HG03196 (cell line): ENCODE data around the gene C14orf180.

Source experiments
- ATAC-seq: cut with Tn5 transposase; IDR thresholded peaks from one replicate; pipeline ENCODE4 v1.9.1; 2021; ENCODE audit not compliant: unreplicated experiment

Gene C14orf180

DNA sequence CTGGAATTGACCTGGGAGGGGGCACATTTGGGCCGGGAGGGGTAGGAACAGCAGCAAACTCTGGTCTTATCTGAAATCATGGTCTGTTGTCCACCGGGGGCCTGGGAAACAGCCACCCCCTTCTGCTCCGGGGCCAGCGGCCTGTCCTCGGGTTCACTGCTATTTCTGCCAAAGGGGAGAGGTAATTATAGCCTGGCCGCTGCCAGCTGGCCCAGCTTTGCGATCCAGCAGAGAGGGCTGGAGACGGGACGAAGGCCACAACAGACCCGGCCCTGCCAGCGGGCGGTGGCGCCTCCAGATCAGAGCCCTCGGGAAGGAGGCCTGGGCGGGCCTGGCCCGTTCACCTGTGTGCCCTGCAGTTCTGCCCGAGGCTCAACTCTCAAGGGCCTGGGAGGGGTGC, at the start of gene C14orf180:
Gene C14orf180, plus strand, starts transcription at position 258 of the 400 bp plus-strand sequence. CDS start 6,667 bp downstream, outside the sequence.
- ATAC-seq = no peak

DNA sequence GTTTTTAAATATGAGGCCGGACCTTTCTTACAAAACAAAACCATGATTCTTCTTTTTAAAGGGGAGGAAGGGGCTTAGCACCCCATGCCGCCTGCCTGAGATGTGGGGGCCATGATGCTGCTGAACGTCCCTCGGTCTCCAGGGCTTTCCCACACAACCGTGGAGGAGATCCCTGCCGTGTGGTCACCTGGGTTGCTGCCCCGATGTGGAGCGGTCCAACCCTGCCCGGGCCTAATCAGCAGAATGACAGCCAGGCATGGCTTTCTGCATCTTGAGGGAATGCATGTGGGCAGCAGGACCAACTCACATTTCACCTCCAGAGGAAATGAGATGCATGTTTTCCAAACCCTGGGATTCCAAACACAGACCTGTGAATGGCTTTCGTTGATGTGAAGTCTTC, 48.9 kb upstream of the C14orf180 start:
- no peak for ATAC-seq

DNA sequence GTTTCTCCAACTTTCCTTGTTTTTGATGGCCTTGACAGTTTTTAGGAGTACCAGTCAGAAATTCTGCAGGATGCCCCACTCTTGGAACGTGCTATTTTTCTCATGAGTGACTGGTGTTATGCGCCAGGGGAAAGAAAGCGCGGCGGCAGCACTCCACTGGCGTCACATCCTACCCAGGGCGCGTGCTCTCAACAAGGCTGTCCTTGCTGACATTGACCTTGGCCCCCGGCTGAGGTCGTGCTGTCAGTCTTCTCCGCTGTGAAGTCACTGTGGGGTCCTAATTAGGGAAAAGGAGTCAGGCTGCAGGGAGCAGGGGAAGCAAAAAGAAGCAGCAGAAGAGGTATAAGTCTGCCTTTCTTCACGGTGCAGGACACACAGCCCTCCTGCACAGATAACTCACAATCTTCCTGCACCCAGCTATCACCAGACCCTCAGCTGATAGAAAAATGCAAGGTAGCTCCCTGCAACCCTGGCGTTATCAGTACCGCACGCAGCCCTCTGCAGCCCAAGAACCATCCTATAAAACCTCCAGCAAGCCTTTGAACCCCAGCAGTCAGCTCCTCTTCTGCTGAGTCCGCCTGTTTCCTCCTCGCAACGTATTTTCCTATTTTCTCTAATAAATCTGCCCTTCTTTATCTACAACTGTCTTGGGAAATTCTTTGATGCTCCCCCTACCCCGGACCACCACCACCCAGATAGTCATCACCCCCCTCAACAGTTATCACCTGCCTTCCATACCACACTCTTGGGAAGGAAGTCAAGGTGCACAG, 48.0 kb upstream of the C14orf180 start:
- ATAC-seq = no peak

GRCh38 chr14:104532191-104532555, 47.4 kb upstream of the C14orf180 start:
- no peak for ATAC-seq

DNA sequence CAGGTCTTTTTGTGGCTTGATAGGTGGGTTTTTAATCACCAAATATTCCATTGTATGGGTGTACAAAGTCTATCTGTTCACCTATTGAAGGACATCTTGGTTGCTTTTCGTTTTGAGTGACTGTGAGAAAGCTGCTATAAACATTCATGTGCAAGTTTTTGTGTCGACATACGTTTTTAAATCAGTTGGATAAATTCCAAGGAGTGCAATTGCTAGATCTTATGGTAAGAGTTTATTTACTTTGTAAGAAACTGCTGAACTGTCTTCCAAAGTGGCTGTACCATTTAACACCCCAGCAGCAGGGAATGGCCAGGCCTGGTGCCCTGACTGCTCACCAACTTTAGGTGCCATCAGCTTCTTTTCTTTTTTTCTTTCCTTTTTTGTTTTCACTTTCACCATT, 45.5 kb upstream of the C14orf180 start:
- no peak for ATAC-seq

GRCh38 chr14:104536942-104537612, 42.5 kb upstream of the C14orf180 start:
- ATAC-seq = no peak

DNA sequence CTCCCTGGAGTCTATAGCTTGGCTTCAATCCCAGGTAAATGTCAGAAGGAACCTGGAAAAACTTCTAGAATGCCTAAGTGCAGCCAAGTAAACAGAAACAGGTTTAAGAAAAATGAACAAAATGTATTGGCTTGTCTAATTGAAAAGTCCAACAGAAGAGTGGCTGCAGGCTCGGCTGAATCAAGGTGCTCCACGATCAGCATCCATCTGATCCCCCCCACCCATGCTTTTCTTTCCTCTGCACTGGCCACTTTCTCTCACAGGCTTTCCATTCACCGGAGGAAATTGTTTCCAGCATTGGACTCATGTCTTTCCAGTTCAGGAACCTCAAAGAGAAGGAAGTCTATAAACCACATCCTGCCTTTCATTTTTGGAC, 42.0 kb upstream of the C14orf180 start:
- ATAC-seq = no peak

GRCh38 chr14:104541905-104542465, 37.6 kb upstream of the C14orf180 start:
- ATAC-seq = no peak

DNA sequence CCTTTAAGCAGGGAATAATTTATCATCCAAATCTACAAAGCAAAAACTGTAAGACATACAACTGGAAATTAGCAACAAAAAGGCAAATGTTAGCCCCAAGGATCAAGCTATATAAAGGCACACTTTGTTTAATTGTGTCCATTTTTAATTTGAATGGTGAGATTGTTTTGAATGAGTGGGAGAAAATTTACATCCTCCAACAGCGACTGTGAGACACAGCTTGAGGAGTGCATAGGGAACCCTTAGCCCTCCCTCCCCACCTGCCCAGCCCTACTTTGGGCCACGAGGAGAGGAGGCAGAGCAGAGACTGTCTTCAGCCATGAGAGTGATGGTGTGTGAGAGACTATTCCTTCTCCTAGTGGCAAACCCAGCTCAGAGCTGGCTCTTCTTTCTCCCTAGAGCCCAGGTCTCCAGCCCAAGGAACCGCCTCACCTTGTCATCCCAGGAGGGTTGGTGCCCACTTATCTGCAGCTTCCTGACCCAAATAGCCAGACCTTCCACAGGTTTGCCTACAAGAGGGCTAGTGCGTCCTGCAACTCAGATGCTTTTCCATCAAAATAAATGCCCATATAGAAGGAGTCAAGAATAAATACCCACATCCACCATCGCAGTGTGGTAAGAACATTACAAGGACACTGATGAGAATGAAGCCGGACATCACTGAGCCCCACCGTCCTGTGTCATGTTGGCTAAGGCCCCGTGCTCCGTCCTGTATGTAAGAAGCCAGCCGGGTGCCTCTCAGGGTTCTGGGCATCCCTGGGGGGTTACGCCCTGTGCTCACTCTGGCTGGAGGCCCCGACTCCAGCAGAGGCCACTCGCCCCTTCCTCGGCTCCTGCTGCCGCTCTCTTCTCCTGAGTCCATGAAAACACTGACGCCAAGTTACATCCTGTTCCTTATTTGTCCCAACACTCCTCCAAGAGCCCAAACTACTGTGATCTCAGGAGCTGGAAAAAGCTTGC, 36.4 kb upstream of the C14orf180 start:
- no peak for ATAC-seq

DNA sequence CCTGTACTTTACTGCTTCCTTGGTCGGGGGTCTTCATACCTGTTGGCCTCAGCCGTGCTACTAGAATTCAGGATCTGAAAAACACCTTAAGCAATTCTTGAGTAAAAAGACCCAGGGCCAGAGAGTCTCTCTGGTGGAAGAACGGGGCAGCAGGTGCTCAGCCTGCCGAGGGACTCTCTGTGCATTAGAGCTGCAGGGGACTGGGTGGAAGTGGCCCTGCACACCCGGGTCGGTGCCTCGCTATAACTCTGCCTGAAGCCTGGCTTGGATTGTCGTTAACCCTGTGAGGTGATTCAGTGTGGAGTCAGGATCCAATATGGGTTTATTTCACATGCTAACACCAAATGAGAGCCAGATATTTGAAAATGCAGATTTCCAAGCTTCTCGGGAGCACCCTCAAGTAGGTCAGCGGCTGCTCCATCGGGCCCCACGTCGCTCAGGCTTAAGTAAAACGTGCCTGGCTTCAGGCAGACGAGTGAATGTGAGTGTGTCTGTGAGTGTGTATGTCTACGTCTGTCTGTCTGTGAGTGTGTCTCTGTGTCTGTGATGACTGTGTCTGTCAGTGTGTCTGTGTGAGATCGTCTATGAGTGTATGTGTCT, 35.1 kb upstream of the C14orf180 start:
- ATAC-seq = no peak

- ATAC-seq = no peak
Observed at GRCh38 chr14:104545151-104545941, 34.2 kb upstream of the C14orf180 start.

GRCh38 chr14:104545942-104546501, 33.5 kb upstream of the C14orf180 start:
- ATAC-seq = no peak

DNA sequence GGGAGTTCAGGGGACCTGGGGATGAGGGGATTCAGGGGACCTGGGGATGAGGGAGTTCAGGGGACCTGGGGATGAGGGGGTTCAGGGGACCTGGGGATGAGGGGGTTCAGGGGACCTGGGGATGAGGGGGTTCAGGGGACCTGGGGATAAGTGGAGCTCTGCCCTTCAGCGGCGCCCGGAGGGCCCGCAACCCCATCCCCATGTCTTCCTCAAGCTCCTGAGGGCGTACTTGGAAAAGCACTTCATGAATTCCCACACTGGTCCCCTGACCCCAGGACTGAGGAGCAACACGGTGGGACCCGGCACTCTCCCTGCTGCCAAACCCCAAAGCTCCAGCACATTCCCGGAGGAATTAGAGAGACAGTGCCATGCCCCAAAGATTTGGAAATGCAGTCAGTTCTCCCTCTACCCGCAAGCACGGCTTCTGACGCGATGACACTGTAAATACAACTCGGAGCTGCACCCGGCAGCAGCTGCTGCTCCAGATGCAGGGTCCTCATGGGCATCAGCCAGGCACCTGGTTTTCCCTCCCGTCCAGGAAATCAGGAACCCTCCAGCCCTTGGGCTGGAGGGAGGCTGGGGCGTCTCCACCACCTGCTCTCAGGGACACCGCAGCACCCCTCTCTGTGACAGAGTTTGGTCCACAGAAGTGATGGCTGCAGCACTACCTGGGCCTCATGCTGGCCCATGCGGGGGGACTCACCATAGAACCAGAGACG, 32.8 kb upstream of the C14orf180 start:
- ATAC-seq = no peak

- no peak for ATAC-seq
Observed at GRCh38 chr14:104547310-104547997, 32.1 kb upstream of the C14orf180 start.

DNA sequence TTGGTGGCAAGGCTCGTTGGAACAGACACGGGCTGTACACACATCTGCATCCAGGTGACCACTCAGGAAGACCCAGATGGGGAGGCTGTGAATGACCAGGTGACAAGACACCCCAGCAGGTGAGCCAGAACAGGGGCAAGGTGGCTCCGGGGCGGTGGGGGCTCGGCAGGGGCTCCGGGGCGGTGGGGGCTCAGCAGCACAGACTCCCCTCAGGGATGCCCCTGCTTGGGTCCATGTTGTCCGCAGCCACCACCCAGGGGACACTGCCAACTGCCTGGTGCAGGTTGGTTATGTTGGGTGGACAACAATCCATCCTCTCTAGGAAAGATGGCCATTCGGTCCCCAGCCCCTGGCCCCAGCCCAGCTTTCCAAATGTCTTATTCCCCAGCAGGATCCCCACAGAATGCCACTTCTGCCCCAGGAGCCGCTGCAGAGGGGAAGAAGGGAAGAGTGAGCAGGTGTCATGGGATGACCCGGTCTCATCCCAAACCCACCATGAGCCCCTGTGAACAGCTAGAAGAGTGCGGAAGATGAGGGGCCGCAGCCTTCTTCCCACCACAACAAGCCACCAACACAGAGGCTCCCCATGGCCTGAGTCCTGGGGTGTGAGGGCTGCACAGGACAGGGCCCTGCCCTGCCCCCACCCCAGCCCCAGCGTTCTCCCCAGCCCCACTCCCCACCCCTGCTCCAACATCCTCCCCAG, 31.4 kb upstream of the C14orf180 start:
- no peak for ATAC-seq

DNA sequence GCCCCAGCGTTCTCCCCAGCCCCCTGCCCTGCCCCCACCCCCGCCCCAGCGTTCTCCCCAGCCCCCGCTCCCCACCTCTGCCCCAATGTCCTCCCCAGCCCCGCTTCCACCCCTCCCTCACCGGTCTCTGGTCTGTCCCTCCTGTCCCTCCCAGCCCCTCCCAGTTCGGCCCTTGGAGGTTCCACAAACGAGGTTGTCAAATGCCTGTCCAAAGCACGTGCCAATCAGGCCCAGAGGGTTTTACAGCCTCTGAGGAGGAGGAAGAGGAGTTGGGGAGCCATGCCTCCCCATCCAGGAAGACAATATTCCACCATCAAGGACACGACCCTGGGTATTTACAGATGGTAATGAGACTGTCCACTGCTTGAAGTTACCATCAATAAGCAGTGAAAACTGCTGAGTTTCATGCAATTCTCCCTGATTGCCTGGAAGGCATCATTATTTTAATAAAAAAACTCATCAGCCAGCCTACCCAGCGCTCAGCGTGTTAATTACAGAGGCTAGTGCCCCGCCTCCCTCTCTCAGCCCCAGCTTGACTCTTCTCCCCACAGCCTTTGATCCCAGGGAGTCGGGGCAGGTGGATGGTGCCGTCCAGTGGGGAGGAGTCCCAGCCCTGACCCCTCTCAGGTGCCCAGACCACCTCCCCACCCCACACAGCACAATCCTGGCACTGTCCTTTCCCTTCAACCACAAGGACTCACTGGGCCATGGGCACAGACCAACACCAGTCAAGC, 30.6 kb upstream of the C14orf180 start:
- ATAC-seq = no peak
